GM18861 (cell line): ENCODE results near the gene YARS2.
"Not testable (repeated sequence)": the region's sequence is repeated elsewhere in the genome, so short reads cannot be mapped to it uniquely, and the experiment has no call there.

Experiments used
- ATAC-seq: cut with Tn5 transposase; IDR thresholded peaks from one replicate; pipeline ENCODE4 v1.9.1; 2021; ENCODE audit not compliant: unreplicated experiment

The YARS2 gene

DNA sequence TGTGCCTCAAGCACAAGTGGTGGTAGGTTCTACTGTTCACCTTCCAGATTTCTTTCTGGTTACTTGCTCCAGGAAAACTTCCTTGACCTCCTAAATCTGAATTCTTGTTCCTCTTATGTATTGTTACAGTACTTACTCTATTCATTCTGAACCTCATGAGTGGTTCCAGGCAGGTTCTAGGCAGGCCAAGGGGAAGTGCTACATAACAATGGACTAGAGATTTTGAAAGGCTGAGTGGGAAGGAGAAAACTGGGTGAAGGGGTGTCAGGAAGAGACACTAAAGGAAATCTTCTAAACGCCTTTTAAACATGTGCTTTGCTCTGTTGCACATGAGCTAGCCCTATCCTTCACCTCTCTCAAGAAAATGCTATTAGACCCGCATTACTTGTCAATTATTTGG, 1.6 kb downstream of the YARS2 start:
- no peak for ATAC-seq

DNA sequence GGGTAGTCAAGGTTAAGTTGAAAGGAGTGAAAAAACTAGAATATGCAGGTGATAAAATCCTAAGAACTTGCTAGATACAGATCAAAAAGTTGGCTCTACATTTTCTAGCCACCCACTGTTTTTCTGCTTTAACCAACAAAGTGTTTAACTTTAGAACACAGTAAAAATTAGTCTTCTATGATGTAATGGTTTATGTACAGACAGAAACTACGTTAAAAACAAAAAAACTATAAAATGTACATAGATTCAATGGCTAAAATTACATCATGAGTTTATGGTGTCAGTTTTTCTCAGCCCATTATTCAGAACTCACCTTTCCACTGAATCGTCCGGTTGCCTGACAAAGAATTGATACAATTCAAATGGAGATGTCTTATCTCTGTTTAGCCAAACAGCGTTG, 2.1 kb downstream of the YARS2 start:
- ATAC-seq, result no peak

- ATAC-seq, result no peak
Measured at GRCh38 chr12:32743264-32743663, 12.4 kb downstream of the YARS2 start.

DNA sequence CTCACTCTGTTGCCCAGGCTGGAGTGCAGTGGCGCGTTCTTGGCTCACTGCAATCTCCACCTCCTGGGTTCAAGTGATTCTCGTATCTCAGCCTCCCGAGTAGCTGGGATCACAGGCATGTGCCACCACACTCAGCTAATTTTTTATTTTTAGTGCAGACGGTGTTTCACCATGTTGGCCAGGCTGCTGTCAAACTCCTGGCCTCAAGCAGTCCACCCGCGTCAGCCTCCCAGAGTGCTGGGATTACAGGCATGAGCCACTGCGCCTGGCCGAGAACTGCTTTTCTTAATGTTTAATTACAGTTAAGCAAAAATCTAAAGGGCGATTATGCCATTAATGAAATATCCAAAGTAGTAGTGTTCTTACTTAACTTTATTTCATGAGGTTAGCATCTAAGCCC, 13.6 kb downstream of the YARS2 start:
- no peak for ATAC-seq

DNA sequence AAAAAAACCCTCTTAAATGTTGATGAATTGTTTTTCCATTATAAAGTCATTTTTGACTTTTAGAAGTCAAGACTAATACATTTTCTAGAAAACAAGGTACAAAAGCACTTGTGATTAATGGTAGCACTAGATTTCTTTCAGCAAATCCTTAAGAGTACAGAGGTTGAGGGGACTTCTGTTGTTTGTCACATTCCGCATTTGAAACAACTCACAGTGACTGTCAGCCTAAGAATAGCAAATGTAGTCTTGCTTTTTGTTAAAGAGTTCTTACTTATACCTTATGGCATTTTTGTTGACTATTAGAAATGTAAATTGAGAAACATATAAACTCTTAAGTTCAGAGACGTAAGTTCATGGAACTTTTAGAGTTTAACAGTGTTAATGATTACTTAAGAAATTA, 16.4 kb downstream of the YARS2 start:
- no peak for ATAC-seq

- no peak for ATAC-seq
Measured at GRCh38 chr12:32737715-32738114, 18.0 kb downstream of the YARS2 start.

DNA sequence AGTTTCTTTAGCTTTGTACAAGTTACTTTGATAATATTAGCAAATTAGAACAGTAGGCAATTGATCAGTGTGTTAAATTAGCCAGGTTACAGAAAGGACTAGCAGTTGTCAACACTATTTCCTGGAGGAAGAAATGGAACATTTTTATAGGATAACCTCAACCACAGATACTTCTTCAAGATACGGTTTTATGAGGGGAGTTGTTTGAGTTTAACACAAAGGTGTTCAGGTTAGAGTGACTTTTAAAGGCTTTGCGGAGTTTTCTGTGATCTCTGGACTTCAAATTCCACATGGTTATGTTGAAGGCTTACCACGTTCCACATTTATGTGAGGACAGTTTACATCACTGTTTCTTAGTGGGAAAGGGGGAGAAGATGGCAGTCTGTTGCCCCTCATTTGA, 19.3 kb downstream of the YARS2 start:
- no peak for ATAC-seq

- ATAC-seq, result no peak
Measured at GRCh38 chr12:32734952-32735351, 20.7 kb downstream of the YARS2 start.

- ATAC-seq, result no peak
Measured at GRCh38 chr12:32727237-32727636, 28.5 kb downstream of the YARS2 start.

DNA sequence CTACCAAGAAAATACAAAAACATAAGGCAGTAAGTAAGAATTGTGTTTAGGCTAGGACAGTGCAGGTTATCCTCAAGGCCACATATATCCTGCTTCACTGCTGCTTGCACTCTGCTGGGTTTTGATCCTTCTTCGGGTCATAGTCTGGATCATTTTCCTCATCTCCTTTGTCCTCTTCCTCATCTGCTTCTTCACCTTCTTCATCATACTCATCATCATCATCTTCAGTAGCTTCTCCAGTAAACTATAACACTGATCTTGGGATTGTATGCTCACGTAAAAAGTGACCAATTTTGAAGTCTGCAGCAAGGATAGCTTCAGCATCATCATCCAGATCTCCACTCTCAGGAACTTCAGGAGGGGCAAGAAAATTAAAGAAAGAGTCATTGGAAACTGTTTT, 29.4 kb downstream of the YARS2 start:
- no peak for ATAC-seq

DNA sequence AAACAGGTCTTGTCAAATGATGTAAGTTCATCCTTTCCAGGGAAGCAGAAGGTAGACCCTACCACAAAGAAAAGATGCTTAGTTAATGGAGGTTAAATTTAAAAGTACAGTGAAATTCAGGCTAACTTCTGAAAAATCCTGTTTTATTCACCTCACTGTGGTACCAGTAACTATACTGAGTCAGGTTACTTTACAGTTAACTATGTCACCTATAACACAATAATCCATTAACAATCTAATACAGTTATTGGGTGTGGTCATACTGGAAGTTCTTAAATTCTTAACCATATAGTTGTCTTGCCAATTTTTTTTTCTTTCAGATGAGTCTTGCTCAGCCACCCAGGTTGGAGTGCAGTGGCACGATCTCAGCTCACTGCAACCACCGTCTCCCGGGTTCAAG, 30.4 kb downstream of the YARS2 start:
- ATAC-seq, result not testable (repeated sequence)

DNA sequence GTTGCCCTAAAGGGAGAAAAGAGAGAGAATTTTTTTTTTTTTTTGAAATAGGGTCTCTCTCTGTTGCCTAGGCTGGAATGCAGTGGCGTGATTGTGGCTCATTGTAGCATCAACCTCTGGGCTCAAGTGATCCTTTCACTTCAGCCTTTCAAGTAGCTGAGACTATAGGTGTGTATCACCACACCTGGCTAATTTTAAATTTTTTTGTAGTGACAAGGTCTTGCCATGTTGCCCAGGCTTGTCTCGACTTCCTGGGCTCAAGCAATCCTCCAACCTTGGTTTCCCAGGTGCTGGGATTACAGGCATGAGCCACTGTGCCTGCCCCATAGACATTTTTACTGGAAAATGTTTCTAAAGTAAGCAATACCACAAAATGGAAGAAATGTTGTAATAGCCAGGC, 36.8 kb downstream of the YARS2 start:
- no peak for ATAC-seq

DNA sequence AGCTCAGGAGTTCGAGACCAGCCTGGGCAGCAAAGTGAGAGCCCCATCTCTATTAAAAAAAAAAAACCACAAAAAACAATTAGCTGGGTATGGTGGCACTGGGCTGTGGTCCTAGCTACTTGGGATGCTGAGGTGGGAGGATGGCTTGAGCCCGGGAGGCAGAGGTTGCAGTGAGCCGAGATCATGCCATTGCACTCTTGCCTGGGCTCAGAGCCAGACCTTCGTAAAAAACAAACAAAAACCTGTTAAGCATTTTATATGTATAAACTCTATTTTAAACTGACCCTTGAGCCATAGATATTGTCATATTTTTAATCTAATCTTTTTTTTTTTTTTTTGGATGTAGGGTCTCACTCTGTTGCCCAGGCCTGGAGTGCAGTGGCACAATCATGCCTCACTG, 40.9 kb downstream of the YARS2 start:
- no peak for ATAC-seq

- ATAC-seq, result no peak
Measured at GRCh38 chr12:32708926-32709325, 46.8 kb downstream of the YARS2 start.

DNA sequence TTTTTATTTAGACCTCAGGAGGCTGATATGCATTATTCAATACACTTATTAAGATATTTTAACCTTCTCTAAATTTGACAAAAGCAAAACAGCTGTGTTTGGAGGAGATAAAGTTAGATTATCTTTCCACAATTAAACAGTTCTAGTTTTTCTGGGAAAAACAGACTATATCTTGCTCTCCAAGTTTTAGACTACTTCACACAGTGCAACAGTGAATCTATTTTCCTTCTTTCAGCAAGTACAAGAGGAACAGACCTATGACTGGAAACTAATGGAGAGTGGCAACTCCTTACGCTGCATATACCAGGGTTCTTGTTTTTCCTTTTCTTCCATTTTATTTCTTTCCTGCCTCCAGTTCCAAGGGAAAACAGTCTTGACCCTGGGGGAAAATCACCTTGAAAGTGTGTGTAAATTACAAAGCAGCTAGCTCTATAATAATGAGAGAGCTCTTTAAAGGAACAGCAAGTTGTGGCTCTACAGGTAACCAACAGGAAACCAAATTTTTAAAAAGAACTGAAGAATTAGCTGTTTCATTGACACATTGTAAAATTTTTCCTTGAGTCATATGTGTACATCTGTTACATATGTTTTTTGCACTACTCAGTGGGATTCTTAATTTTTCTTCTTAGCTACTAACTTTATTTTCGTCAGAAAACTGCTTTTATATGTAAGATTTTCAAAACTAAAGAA, 49.2 kb downstream of the YARS2 start:
- no peak for ATAC-seq

GRCh38 chr12:32705783-32706182, 49.9 kb downstream of the YARS2 start:
- no peak for ATAC-seq

GRCh38 chr12:32702946-32703345, 52.8 kb downstream of the YARS2 start:
- ATAC-seq, result no peak

DNA sequence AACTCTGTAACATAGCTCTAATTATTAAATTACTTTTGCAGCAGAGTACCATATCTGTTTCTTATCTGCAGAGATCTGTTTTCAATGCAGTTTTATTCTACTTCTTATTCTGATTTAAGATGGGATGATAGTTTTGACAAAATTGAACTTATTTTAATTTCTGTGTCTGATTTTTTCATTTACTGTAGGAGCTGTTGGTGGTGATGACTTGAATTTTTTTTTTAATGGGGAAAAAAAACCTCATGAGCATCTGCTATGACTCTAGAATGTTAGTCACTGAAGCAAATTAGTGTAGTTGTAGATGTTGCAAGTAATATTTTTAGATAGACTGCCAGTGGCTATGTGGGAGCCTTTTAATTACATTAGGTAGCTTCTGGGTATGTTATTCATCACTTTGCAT, 53.2 kb downstream of the YARS2 start:
- ATAC-seq, result no peak

GRCh38 chr12:32699437-32699836, 56.3 kb downstream of the YARS2 start:
- ATAC-seq, result not testable (repeated sequence)

GRCh38 chr12:32698285-32698684, 57.4 kb downstream of the YARS2 start:
- no peak for ATAC-seq

- ATAC-seq, result no peak
Measured at GRCh38 chr12:32697445-32697844, 58.3 kb downstream of the YARS2 start.
